Stimulated activated CD8-positive, alpha-beta memory T cell treated with anti-CD3 and anti-CD28 coated beads, Interleukin-2, amount 100 ng/mL, for 48 hours (primary cell): Measurements from ENCODE around the gene AHDC1.
"Not testable (repeated sequence)": the region's sequence is repeated elsewhere in the genome, so short reads cannot be mapped to it uniquely, and the experiment has no call there.

Experiments used
- DNase-seq, 2 donors: peaks; one replicate each; pipeline ENCODE4 v3.0.0-alpha.2; 2020; ENCODE audit warnings: low read depth in 2 of 2

AHDC1 gene

GRCh38 chr1:27603681-27604578, at the start of gene AHDC1:
Gene AHDC1 (minus strand): TSS chr1:27604144. CDS start chr1:27552115, 52,029 bp downstream.
- peak; percentile 86 to 91 for DNase-seq

- no peak for DNase-seq
Observed at GRCh38 chr1:27652111-27652864, 48.3 kb upstream of the AHDC1 start.

GRCh38 chr1:27650539-27651175, 46.7 kb upstream of the AHDC1 start:
- DNase-seq: no peak

GRCh38 chr1:27650171-27650538, 46.2 kb upstream of the AHDC1 start:
- DNase-seq: no peak

- no peak for DNase-seq
Observed at GRCh38 chr1:27649306-27649635, 45.3 kb upstream of the AHDC1 start.

GRCh38 chr1:27648602-27649305, 44.8 kb upstream of the AHDC1 start:
- DNase-seq: no peak

- DNase-seq: no peak
Observed at GRCh38 chr1:27647328-27647727, 43.4 kb upstream of the AHDC1 start.

- DNase-seq: no peak
Observed at GRCh38 chr1:27646676-27647075, 42.7 kb upstream of the AHDC1 start.

GRCh38 chr1:27645071-27645415, 41.1 kb upstream of the AHDC1 start:
- no peak for DNase-seq

- no peak for DNase-seq
Observed at GRCh38 chr1:27644369-27645070, 40.6 kb upstream of the AHDC1 start.

- DNase-seq: peak in 1 of 2 donors; percentile 50
Observed at GRCh38 chr1:27643600-27644368, 39.8 kb upstream of the AHDC1 start.

- DNase-seq: not testable (repeated sequence)
Observed at GRCh38 chr1:27640514-27640913, 36.6 kb upstream of the AHDC1 start.

GRCh38 chr1:27638805-27639204, 34.9 kb upstream of the AHDC1 start:
- DNase-seq: no peak

- DNase-seq: no peak
Observed at GRCh38 chr1:27638047-27638734, 34.2 kb upstream of the AHDC1 start.

GRCh38 chr1:27635396-27636142, 31.6 kb upstream of the AHDC1 start:
- no peak for DNase-seq

GRCh38 chr1:27634985-27635367, 31.0 kb upstream of the AHDC1 start, which contains the start of gene FGR:
Gene FGR (minus strand): TSS chr1:27635185. CDS start chr1:27623916, 11,269 bp downstream.
- no peak for DNase-seq

- no peak for DNase-seq
Observed at GRCh38 chr1:27634177-27634984, 30.4 kb upstream of the AHDC1 start.

- no peak for DNase-seq
Observed at GRCh38 chr1:27633640-27634176, 29.8 kb upstream of the AHDC1 start.
